IMR-90 (cell line): ENCODE measurements around the gene ARL14EP. TPM values are rescaled to one million over a fixed set of nuclear protein-coding genes. Genes with fewer than 3 reads are reported as not detected.

Experiments used
- ATAC-seq: fragments of 200-7000 bp; cut with Tn5 transposase; 2 replicates; pipeline ENCODE4 v1.9.1; 2020; ENCODE audit warnings: low read depth, mild to moderate bottlenecking, moderate library complexity
- BruUV-seq: library from RNA; stranded (reverse); fragments of 400-500 nt; replicated peaks from 2 replicates; lab custom pipeline; 2021; lab: Mats Ljungman, UMichigan
- CTCF ChIA-PET: fragments of 300-600 bp; formaldehyde crosslinking; extraction: SDS; loops from one replicate; lab custom pipeline; 2021; ENCODE audit warnings: antibody characterized with exemption; lab: Yijun Ruan, JAX
- POLR2A ChIA-PET: fragments of 300-600 bp; sonication (Branson Sonifier 250); formaldehyde crosslinking; loops from one replicate; lab custom pipeline; 2022; ENCODE audit warnings: antibody characterized with exemption; ENCODE audit not compliant: unreplicated experiment; lab: Charles Lee
- DNase-seq: peaks from one replicate; pipeline ENCODE4 v3.0.0; 2013
- H2AFZ ChIP-seq: replicated peaks from 2 replicates; pipeline ENCODE3; 2013; ENCODE audit warnings: low read length, mild to moderate bottlenecking; ENCODE audit not compliant: poor library complexity
- H2AK5ac ChIP-seq: 2 replicates; pipeline ENCODE4 v1.6.1; 2013; ENCODE audit warnings: low read depth, low read length, inconsistent platforms
- H2AK9ac ChIP-seq: replicated peaks from 2 replicates; pipeline ENCODE3; 2013; ENCODE audit warnings: mild to moderate bottlenecking, low read depth, low read length, moderate library complexity; ENCODE audit not compliant: poor library complexity
- H2BK120ac ChIP-seq: 2 replicates; pipeline ENCODE4 v1.6.1; 2013; ENCODE audit warnings: low read depth, low read length, inconsistent platforms
- H2BK15ac ChIP-seq: 3 replicates; pipeline ENCODE4 v1.6.1; 2013; ENCODE audit warnings: low read depth, low read length, inconsistent platforms
- H2BK20ac ChIP-seq: 2 replicates; pipeline ENCODE4 v1.6.1; 2013; ENCODE audit warnings: low read depth, mild to moderate bottlenecking, inconsistent platforms, low read length, moderate library complexity
- H2BK5ac ChIP-seq: 2 replicates; pipeline ENCODE4 v1.6.1; 2013; ENCODE audit warnings: mild to moderate bottlenecking, low read depth, low read length, inconsistent platforms; ENCODE audit not compliant: poor library complexity, severe bottlenecking
- H3K14ac ChIP-seq: replicated peaks from 2 replicates; pipeline ENCODE4 v1.6.1; 2013; ENCODE audit warnings: low read depth, low read length, inconsistent platforms
- H3K18ac ChIP-seq: 2 replicates; pipeline ENCODE4 v1.6.1; 2013; ENCODE audit warnings: low read depth, low read length, control low read depth
- H3K23ac ChIP-seq: 2 replicates; pipeline ENCODE4 v1.6.1; 2013; ENCODE audit warnings: low read depth, low read length, inconsistent platforms
- H3K27ac ChIP-seq: 2 replicates; pipeline ENCODE4 v1.5.1; 2013; ENCODE audit warnings: mild to moderate bottlenecking, control low read depth, low read length; ENCODE audit not compliant: insufficient read depth
- H3K27me3 ChIP-seq: 2 replicates; pipeline ENCODE4 v1.6.1; 2013; ENCODE audit warnings: low read length; ENCODE audit not compliant: control insufficient read depth, insufficient read depth
- H3K36me3 ChIP-seq: 2 replicates; pipeline ENCODE4 v1.6.1; 2013; ENCODE audit warnings: low read length, mixed read lengths; ENCODE audit not compliant: control insufficient read depth, insufficient read depth
- H3K4ac ChIP-seq: 2 replicates; pipeline ENCODE4 v1.6.1; 2013; ENCODE audit warnings: low read depth, low read length, inconsistent platforms
- H3K4me1 ChIP-seq: 2 replicates; pipeline ENCODE4 v1.6.1; 2013; ENCODE audit warnings: low read length, mixed read lengths; ENCODE audit not compliant: control insufficient read depth, insufficient read depth
- H3K4me2 ChIP-seq: 2 replicates; pipeline ENCODE4 v1.6.1; 2013; ENCODE audit warnings: low read depth, mild to moderate bottlenecking, control low read depth, low read length, moderate library complexity
- H3K4me3 ChIP-seq: 2 replicates; pipeline ENCODE4 v1.5.1; 2013; ENCODE audit warnings: low read depth, mild to moderate bottlenecking, control low read depth, low read length, moderate library complexity; ENCODE audit not compliant: insufficient read depth
- H3K56ac ChIP-seq: 2 replicates; pipeline ENCODE4 v1.6.1; 2013; ENCODE audit warnings: low read length, inconsistent platforms; ENCODE audit not compliant: insufficient read depth; ENCODE audit errors: extremely low read depth
- H3K79me1 ChIP-seq, 2 experiments: 2 replicates each; pipeline ENCODE4 v1.6.1; 2013; ENCODE audit warnings: low read length in 2 of 2, inconsistent platforms in 1 of 2, low read depth in 1 of 2
- H3K9ac ChIP-seq: 2 replicates; pipeline ENCODE4 v1.6.1; 2013; ENCODE audit warnings: low read depth, low read length, control low read depth
- H3K9me1 ChIP-seq: 2 replicates; pipeline ENCODE4 v1.6.1; 2013; ENCODE audit warnings: low read length, inconsistent platforms; ENCODE audit not compliant: insufficient read depth
- H3K9me3 ChIP-seq: 2 replicates; pipeline ENCODE4 v1.6.1; 2013; ENCODE audit warnings: low read length; ENCODE audit not compliant: control insufficient read depth, insufficient read depth
- H4K20me1 ChIP-seq: 2 replicates; pipeline ENCODE4 v1.6.1; 2013; ENCODE audit warnings: low read length, inconsistent platforms; ENCODE audit not compliant: insufficient read depth
- H4K5ac ChIP-seq: 2 replicates; pipeline ENCODE4 v1.6.1; 2013; ENCODE audit warnings: mild to moderate bottlenecking, low read depth, low read length, control low read depth
- H4K8ac ChIP-seq, 2 experiments: 2 replicates each; pipeline ENCODE4 v1.6.1; 2013; ENCODE audit warnings: low read depth in 2 of 2, low read length in 2 of 2, control low read depth in 1 of 2, inconsistent platforms in 1 of 2
- H4K91ac ChIP-seq: 2 replicates; pipeline ENCODE4 v1.6.1; 2013; ENCODE audit warnings: low read depth, low read length, inconsistent platforms; ENCODE audit not compliant: insufficient read depth
- MXI1 ChIP-seq: IDR thresholded peaks from 2 replicates; pipeline ENCODE4 v1.6.1; 2012; ENCODE audit warnings: low read depth, mild to moderate bottlenecking, low read length, moderate library complexity, borderline replicate concordance
- POLR2A ChIP-seq: IDR thresholded peaks from 2 replicates; pipeline ENCODE4 v1.6.1; 2012; ENCODE audit warnings: mild to moderate bottlenecking, low read depth, low read length
- WGBS, 2 experiments: methylation state at CpG; one replicate each; pipeline versions ENCODE4 v1.1.5 to v1.1.7; 2013; ENCODE audit warnings: missing lambda C conversion rate in 2 of 2; ENCODE audit not compliant: insufficient read length in 1 of 2; ENCODE audit errors: extremely low coverage in 2 of 2; 5-methylcytosine and 5-hydroxymethylcytosine counted together
- dilution Hi-C: fragments of 300-500 bp; cut with HindIII; formaldehyde crosslinking; loops from one replicate; pipeline ENCODE4 v1.14.3; 2018; ENCODE audit warnings: low sequenced_read_pairs; ENCODE audit not compliant: unreplicated experiment
- in situ Hi-C: fragments of 300-500 bp; cut with MboI; formaldehyde crosslinking; loops from 3 replicates; pipeline ENCODE4 v1.14.3; 2019; ENCODE audit warnings: low sequenced_read_pairs, inconsistent platforms, mixed read lengths
- intact Hi-C: fragments of 100-400 bp; cut with micrococcal nuclease; formaldehyde crosslinking; loops from 2 replicates; pipeline ENCODE4 v1.10.0; 2022
- polyA plus RNA-seq, 3 experiments: library from polyadenylated mRNA; depleted of rRNA; stranded (reverse); fragments of >200 nt; gene quantifications; 2 replicates each; pipeline ENCODE4 v1.2.3, GENCODE V29; 2012; ENCODE audit warnings: low replicate concordance in 1 of 3
- total RNA-seq: library from RNA; depleted of rRNA; stranded (reverse); fragments of >200 nt; gene quantifications from 2 replicates; pipeline ENCODE4 v1.2.3, GENCODE V29; 2012

The ARL14EP gene
- total and polyA plus RNA-seq, 2 of the 4 experiments (the other 2 are of a cell fraction), result 13.8 to 15.7 TPM

- Histone ChIP-seq H3K4ac (no peak overlapping the region), H2BK15ac (no peak overlapping the region), H3K27ac (no peak overlapping the region), H2AK5ac (no peak overlapping the region), H4K5ac (no peak overlapping the region), H3K23ac (no peak overlapping the region), H2AFZ (no peak overlapping the region), H3K4me1 (no peaks in the 10 kb centered on the region), H3K56ac (no peak overlapping the region), H3K9me1 (no peaks in the 10 kb centered on the region), H2AK9ac (no peak overlapping the region), H3K14ac (no peak overlapping the region), H3K27me3 (no peaks in the 10 kb centered on the region), H2BK120ac (no peak overlapping the region), H2BK5ac (no peak overlapping the region), H3K4me2 (no peak overlapping the region), H3K9me3 (no peaks in the 10 kb centered on the region), H3K36me3 (no peaks in the 10 kb centered on the region), H3K79me1 (no peaks in the 10 kb centered on the region), H3K4me3 (no peak overlapping the region), H4K91ac (no peak overlapping the region), H4K20me1 (no peaks in the 10 kb centered on the region), H3K18ac (no peak overlapping the region), H4K8ac (no peak overlapping the region), H2BK20ac (no peak overlapping the region), H3K9ac (no peak overlapping the region)
- no peak for DNase-seq
- no TSS peak for BruUV-seq
- dilution Hi-C loops (no loop called here), intact Hi-C loops (no loop called here), in situ Hi-C loops (no loop called here)
- ATAC-seq, result no peak
- ChIA-PET CTCF (no interaction called here), POLR2A (no interaction called here)
- TF ChIP-seq POLR2A (no peak), MXI1 (no peak)
- WGBS, 2 experiments, result no CpG with 5 or more reads among the region's 1 CpG
Measured at GRCh38 chr11:30370164-30370563, 47.3 kb downstream of the ARL14EP start.
